ENCODE data around the gene UBE4A.

UBE4A gene

DNA sequence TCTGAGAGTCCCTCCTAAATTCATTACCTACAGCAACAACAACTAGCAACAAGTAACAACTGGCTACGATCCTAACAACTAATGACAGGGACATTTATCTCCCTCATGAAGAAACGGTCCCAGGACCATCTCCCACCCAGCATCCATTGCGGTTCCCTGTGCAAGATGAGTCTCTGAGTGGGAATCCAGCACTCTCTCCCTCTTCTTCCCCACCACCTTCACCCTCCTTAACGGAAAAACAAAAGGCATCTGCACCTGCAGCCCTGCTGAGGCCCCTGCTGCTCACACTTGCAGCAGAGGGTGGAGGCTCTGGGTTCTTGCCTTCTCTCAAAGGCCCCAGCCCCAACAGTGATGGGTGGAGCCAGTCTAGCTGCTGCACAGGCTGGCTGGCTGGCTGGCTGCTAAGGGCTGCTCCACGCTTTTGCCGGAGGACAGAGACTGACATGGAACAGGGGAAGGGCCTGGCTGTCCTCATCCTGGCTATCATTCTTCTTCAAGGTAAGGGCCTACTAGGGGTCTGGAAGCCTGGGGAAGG, 15.4 kb upstream of the UBE4A start, which contains the start of gene CD3G:
Gene CD3G, plus strand, starts transcription at position 364 of the 535 bp plus-strand sequence. Its CDS starts 80 bp downstream, at position 444.
- TF ChIP-seq, protein P1, sequence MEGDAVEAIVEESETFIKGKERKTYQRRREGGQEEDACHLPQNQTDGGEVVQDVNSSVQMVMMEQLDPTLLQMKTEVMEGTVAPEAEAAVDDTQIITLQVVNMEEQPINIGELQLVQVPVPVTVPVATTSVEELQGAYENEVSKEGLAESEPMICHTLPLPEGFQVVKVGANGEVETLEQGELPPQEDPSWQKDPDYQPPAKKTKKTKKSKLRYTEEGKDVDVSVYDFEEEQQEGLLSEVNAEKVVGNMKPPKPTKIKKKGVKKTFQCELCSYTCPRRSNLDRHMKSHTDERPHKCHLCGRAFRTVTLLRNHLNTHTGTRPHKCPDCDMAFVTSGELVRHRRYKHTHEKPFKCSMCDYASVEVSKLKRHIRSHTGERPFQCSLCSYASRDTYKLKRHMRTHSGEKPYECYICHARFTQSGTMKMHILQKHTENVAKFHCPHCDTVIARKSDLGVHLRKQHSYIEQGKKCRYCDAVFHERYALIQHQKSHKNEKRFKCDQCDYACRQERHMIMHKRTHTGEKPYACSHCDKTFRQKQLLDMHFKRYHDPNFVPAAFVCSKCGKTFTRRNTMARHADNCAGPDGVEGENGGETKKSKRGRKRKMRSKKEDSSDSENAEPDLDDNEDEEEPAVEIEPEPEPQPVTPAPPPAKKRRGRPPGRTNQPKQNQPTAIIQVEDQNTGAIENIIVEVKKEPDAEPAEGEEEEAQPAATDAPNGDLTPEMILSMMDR (IDR thresholded peaks at IDR 0.05; ENCODE audit: control insufficient read depth, insufficient read depth, low read depth, low read length, missing control alignments): no peak
- no peak for DNase-seq (ENCODE audit: low read depth)
- no peak within 1 kb of the TSS for H3K4me3 ChIP-seq (ENCODE audit: control insufficient read depth, low read depth, low read length)

DNA sequence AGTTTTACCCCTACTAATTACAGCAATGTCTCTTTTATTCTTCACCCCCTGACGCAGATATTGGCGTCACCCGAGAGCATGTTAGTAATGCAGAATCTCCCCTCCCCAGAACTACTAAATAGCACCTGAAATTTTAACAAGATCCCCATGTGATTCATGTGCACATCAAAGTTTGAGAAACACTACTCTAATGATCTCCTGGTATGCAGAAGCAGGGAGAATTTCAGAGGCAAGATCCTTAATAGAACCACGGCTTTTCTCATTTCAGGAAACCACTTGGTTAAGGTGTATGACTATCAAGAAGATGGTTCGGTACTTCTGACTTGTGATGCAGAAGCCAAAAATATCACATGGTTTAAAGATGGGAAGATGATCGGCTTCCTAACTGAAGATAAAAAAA, 9.9 kb upstream of the UBE4A start:
- H3K4me3 ChIP-seq (ENCODE audit: control insufficient read depth, low read depth, low read length): no peak overlapping the region
- no peak for DNase-seq (ENCODE audit: low read depth)
- TF ChIP-seq, protein P1 (IDR thresholded peaks at IDR 0.05; ENCODE audit: control insufficient read depth, insufficient read depth, low read depth, low read length, missing control alignments): no peak

DNA sequence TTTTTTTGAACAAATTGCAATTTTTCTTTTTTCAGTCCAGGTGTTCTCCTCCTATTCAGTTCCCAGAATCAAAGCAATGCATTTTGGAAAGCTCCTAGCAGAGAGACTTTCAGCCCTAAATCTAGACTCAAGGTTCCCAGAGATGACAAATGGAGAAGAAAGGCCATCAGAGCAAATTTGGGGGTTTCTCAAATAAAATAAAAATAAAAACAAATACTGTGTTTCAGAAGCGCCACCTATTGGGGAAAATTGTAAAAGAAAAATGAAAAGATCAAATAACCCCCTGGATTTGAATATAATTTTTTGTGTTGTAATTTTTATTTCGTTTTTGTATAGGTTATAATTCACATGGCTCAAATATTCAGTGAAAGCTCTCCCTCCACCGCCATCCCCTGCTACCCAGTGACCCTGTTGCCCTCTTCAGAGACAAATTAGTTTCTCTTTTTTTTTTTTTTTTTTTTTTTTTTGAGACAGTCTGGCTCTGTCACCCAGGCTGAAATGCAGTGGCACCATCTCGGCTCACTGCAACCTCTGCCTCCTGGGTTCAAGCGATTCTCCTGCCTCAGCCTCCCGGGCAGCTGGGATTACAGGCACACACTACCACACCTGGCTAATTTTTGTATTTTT, 6.2 kb upstream of the UBE4A start:
- no peak overlapping the region for H3K4me3 ChIP-seq (ENCODE audit: control insufficient read depth, low read depth, low read length)
- TF ChIP-seq, protein P1 (IDR thresholded peaks at IDR 0.05; ENCODE audit: control insufficient read depth, insufficient read depth, low read depth, low read length, missing control alignments): peak; percentile 42
- no peak for DNase-seq (ENCODE audit: low read depth)

DNA sequence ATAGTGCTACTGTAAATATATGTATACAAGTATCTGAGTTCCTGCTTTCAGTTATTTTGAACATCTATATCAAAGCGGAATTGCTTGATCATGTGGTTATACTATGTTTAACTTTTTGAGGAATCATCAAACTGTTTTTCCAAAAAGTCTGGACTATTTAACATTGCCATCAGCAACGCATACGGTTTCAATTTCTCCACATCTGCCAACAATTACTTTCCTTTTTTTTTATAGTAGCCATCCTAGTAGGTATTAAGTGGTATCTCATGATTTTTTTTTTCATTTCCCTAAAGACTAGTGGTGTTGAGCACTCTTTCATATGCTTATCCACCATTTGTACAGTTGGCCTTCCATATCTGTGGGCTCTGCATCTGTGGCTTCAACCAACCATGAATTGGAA, 1.3 kb upstream of the UBE4A start:
- H3K4me3 ChIP-seq (ENCODE audit: control insufficient read depth, low read depth, low read length): no peak overlapping the region
- TF ChIP-seq, protein P1 (IDR thresholded peaks at IDR 0.05; ENCODE audit: control insufficient read depth, insufficient read depth, low read depth, low read length, missing control alignments): no peak
- DNase-seq (ENCODE audit: low read depth): no peak

DNA sequence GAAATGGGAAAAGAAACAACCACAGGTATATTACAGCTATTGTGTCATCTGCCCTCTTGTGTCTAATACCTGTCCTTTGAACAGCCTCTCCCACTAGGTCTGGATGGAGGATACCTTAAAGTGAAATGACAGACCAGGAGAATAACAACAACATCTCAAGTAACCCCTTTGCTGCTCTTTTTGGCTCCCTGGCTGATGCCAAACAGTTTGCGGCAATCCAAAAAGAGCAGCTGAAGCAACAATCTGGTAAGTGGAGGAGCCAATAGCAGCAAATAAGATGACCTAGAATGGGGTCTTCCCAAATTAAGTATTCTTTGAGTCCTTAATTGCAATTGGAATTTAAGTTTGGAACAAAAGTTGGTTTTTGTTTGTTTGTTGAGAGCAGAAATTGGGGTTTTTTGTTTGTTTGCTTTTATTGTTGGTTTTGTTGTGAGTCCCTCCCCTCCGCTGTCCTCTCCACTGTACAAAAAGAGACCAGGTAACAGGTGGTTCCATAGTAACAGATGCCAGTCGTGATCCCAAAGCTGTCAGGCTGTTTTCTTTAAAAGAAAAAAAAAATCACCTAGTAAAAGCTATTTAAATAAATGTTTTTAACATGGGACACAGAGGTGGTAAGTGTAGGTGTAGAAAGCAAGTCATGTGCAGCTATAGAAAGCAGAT, 5.7 kb downstream of the UBE4A start:
- DNase-seq (ENCODE audit: low read depth): no peak
- no peak overlapping the region for H3K4me3 ChIP-seq (ENCODE audit: control insufficient read depth, low read depth, low read length)
- TF ChIP-seq, protein P1 (IDR thresholded peaks at IDR 0.05; ENCODE audit: control insufficient read depth, insufficient read depth, low read depth, low read length, missing control alignments): no peak

DNA sequence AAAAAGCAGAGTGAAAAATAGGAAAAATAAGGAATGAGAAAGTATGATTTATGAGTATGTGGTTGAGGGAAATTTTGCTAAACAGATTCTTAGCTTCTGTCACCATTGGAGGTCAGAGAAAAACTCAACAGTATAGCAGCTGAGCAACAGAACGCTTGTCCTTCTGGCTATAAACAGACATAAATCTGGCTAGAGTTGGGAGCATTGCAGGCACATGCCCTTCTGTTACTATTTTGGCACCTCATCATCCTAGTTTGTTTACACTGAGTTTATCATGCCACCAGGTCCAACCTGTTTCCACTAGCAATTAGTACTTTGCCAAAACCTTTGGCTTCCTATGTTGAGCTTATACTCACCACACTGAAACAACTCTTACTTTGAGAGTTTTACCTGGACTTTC, 6.9 kb downstream of the UBE4A start:
- DNase-seq (ENCODE audit: low read depth): no peak
- H3K4me3 ChIP-seq (ENCODE audit: control insufficient read depth, low read depth, low read length): no peak overlapping the region
- TF ChIP-seq, protein P1 (IDR thresholded peaks at IDR 0.05; ENCODE audit: control insufficient read depth, insufficient read depth, low read depth, low read length, missing control alignments): no peak

Measured in AG09309 (cell line).